Measurements from ENCODE around the gene TMCC2. TPM values are rescaled to one million over a fixed set of nuclear protein-coding genes. Genes with fewer than 3 reads are reported as not detected.

Gene TMCC2
- total RNA-seq, 4 donors from 2014 or later, result 0.96 to 4.9 (median 2.2) TPM

- ATAC-seq (ENCODE audit: low FRiP score) (no peak), DNase-seq (ENCODE audit: low spot score) (no peak)
- no peak for TF ChIP-seq CTCF (IDR thresholded peaks at IDR 0.05)
Measured at GRCh38 chr1:205301842-205302588, 74.3 kb downstream of the TMCC2 start.

GRCh38 chr1:205303247-205303888 lies 75.6 kb downstream of the TMCC2 start:
- TF ChIP-seq CTCF (IDR thresholded peaks at IDR 0.05), result no peak
- no peak for DNase-seq (ENCODE audit: low spot score)
- no peak for ATAC-seq (ENCODE audit: low FRiP score)

- ATAC-seq (ENCODE audit: low FRiP score), result no peak
Measured at GRCh38 chr1:205304046-205304694, 76.4 kb downstream of the TMCC2 start.

GRCh38 chr1:205304695-205305070 lies 76.9 kb downstream of the TMCC2 start:
- ATAC-seq (ENCODE audit: low FRiP score) (no peak), DNase-seq (ENCODE audit: low spot score) (no peak)
- no peak for TF ChIP-seq CTCF (IDR thresholded peaks at IDR 0.05)

More at GRCh38 chr1:205304046-205304694, 76.4 kb downstream of the TMCC2 start:
- DNase-seq (ENCODE audit: low spot score), result no peak
- TF ChIP-seq CTCF (IDR thresholded peaks at IDR 0.05), result no peak

- ATAC-seq (ENCODE audit: low FRiP score), result no peak
- DNase-seq (ENCODE audit: low spot score), result no peak
- no peak for TF ChIP-seq CTCF (IDR thresholded peaks at IDR 0.05)
Measured at GRCh38 chr1:205306929-205307566, 79.3 kb downstream of the TMCC2 start.

- TF ChIP-seq CTCF (IDR thresholded peaks at IDR 0.05), result no peak
- no peak for DNase-seq (ENCODE audit: low spot score)
Measured at GRCh38 chr1:205309741-205310140, 82.0 kb downstream of the TMCC2 start.

More at GRCh38 chr1:205309741-205310140, 82.0 kb downstream of the TMCC2 start:
- ATAC-seq (ENCODE audit: low FRiP score), result no peak

Data from omental fat pad (tissue), 4 donors.